PFSK-1 (cell line): Measurements from ENCODE around the gene FBXO15.

Experiments used
- POLR2AphosphoS5 ChIP-seq: IDR thresholded peaks from 2 replicates; pipeline ENCODE4 v1.6.1; 2012; ENCODE audit warnings: low read depth, mild to moderate bottlenecking, control low read depth, low read length, moderate library complexity
- SIN3A ChIP-seq: IDR thresholded peaks from 2 replicates; pipeline ENCODE4 v1.6.1; 2012; ENCODE audit warnings: mild to moderate bottlenecking, low read length, moderate library complexity, borderline replicate concordance; ENCODE audit not compliant: insufficient read depth
- TAF1 ChIP-seq: IDR thresholded peaks from 2 replicates; pipeline ENCODE4 v1.6.1; 2012; ENCODE audit warnings: low read length, control low read depth, borderline replicate concordance; ENCODE audit not compliant: insufficient read depth
- TF ChIP-seq, protein P1 (sequence below), 2 experiments: IDR thresholded peaks; 2 replicates each; pipeline versions ENCODE4 v1.6.1 to v1.8.0; 2011 to 2012; ENCODE audit warnings: low read depth in 2 of 2, low read length in 2 of 2, control low read depth in 1 of 2, inconsistent platforms in 1 of 2, mild to moderate bottlenecking in 1 of 2, moderate library complexity in 1 of 2; ENCODE audit not compliant: insufficient read depth in 1 of 2

- TF ChIP-seq POLR2AphosphoS5: no peak
- TF ChIP-seq TAF1: no peak
- TF ChIP-seq, protein P1, sequence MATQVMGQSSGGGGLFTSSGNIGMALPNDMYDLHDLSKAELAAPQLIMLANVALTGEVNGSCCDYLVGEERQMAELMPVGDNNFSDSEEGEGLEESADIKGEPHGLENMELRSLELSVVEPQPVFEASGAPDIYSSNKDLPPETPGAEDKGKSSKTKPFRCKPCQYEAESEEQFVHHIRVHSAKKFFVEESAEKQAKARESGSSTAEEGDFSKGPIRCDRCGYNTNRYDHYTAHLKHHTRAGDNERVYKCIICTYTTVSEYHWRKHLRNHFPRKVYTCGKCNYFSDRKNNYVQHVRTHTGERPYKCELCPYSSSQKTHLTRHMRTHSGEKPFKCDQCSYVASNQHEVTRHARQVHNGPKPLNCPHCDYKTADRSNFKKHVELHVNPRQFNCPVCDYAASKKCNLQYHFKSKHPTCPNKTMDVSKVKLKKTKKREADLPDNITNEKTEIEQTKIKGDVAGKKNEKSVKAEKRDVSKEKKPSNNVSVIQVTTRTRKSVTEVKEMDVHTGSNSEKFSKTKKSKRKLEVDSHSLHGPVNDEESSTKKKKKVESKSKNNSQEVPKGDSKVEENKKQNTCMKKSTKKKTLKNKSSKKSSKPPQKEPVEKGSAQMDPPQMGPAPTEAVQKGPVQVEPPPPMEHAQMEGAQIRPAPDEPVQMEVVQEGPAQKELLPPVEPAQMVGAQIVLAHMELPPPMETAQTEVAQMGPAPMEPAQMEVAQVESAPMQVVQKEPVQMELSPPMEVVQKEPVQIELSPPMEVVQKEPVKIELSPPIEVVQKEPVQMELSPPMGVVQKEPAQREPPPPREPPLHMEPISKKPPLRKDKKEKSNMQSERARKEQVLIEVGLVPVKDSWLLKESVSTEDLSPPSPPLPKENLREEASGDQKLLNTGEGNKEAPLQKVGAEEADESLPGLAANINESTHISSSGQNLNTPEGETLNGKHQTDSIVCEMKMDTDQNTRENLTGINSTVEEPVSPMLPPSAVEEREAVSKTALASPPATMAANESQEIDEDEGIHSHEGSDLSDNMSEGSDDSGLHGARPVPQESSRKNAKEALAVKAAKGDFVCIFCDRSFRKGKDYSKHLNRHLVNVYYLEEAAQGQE (IDR thresholded peaks at IDR 0.05; ENCODE audit: insufficient read depth in 1 of 2, low read depth in 2 of 2, low read length in 2 of 2): no peak
- TF ChIP-seq SIN3A: no peak
These were observed 5.7 kb upstream of the FBXO15 start for GRCh38 chr18:74153377-74153776.
